Panc1 (cell line): Measurements from ENCODE around the gene ALG5. TPM values are rescaled to one million over a fixed set of nuclear protein-coding genes. Genes with fewer than 3 reads are reported as not detected.

Source experiments
- ATAC-seq: fragments of 200-7000 bp; cut with Tn5 transposase; 2 replicates; pipeline ENCODE4 v1.9.1; 2020; ENCODE audit warnings: mild to moderate bottlenecking, moderate library complexity
- BruUV-seq: library from RNA; stranded (reverse); fragments of 400-500 nt; replicated peaks from 2 replicates; lab custom pipeline; 2021; lab: Mats Ljungman, UMichigan
- CTCF ChIA-PET: fragments of 300-600 bp; sonication (Branson Sonifier 250); formaldehyde crosslinking; loops from one replicate; lab custom pipeline; 2022; ENCODE audit warnings: antibody characterized with exemption; lab: Charles Lee
- POLR2A ChIA-PET: fragments of 300-600 bp; sonication (Branson Sonifier 250); formaldehyde crosslinking; loops from one replicate; lab custom pipeline; 2022; ENCODE audit warnings: antibody characterized with exemption; lab: Charles Lee
- DNase-seq: peaks from one replicate; pipeline ENCODE4 v3.0.0-alpha.2; 2010; ENCODE audit warnings: low read depth, low spot score
- H3K27ac ChIP-seq: 2 replicates; pipeline ENCODE4 v1.5.1; 2011; ENCODE audit warnings: mild to moderate bottlenecking, low read length, inconsistent platforms
- H3K27me3 ChIP-seq: fragments of 200-500 bp; sonication (Bioruptor generic); 2 replicates; pipeline ENCODE4 v1.6.0; 2014; ENCODE audit warnings: low read length, inconsistent platforms; ENCODE audit not compliant: control insufficient read depth, insufficient read depth
- H3K36me3 ChIP-seq: fragments of 200-500 bp; sonication (Bioruptor generic); 2 replicates; pipeline ENCODE4 v1.5.1; 2014; ENCODE audit warnings: inconsistent platforms, mild to moderate bottlenecking, low read length, moderate library complexity; ENCODE audit not compliant: control insufficient read depth, insufficient read depth
- H3K4me1 ChIP-seq: 2 replicates; pipeline ENCODE4 v1.5.1; 2011; ENCODE audit warnings: inconsistent platforms, mild to moderate bottlenecking, low read length, moderate library complexity; ENCODE audit not compliant: control insufficient read depth, insufficient read depth
- H3K4me3 ChIP-seq, 2 experiments: 2 replicates each; pipeline ENCODE4 v1.5.1; 2011 to 2012; ENCODE audit warnings: low read depth in 2 of 2, low read length in 2 of 2, mild to moderate bottlenecking in 2 of 2, inconsistent platforms in 1 of 2, moderate library complexity in 1 of 2
- H3K9me3 ChIP-seq: fragments of 200-500 bp; sonication (Bioruptor generic); 2 replicates; pipeline ENCODE4 v1.5.1; 2014; ENCODE audit warnings: low read depth, mild to moderate bottlenecking, inconsistent platforms, low read length, moderate library complexity; ENCODE audit not compliant: control insufficient read depth, insufficient read depth
- CTCF ChIP-seq: fragments of 450-650 bp; IDR thresholded peaks from 2 replicates; pipeline ENCODE4 v1.5.1; 2017; ENCODE audit warnings: mild to moderate bottlenecking
- POLR2AphosphoS5 ChIP-seq: IDR thresholded peaks from 2 replicates; pipeline ENCODE4 v1.6.1; 2012; ENCODE audit warnings: mild to moderate bottlenecking, low read depth, low read length, moderate library complexity
- REST ChIP-seq, 2 experiments: IDR thresholded peaks; 2 replicates each; pipeline ENCODE4 v1.6.1; 2011 to 2012; ENCODE audit warnings: low read depth in 2 of 2, control low read depth in 1 of 2, low read length in 1 of 2, mild to moderate bottlenecking in 1 of 2, moderate library complexity in 1 of 2; ENCODE audit not compliant: insufficient read depth in 1 of 2
- SIN3A ChIP-seq: IDR thresholded peaks from 2 replicates; pipeline ENCODE4 v1.6.1; 2012; ENCODE audit warnings: low read depth, mild to moderate bottlenecking, low read length, moderate library complexity, borderline replicate concordance; ENCODE audit not compliant: insufficient read depth
- TCF7L2 ChIP-seq: IDR thresholded peaks from 2 replicates; pipeline ENCODE4 v1.6.1; 2011; ENCODE audit warnings: mild to moderate bottlenecking, low read depth, low read length, inconsistent platforms
- in situ Hi-C: cut with HindIII; loops from 2 replicates; pipeline ENCODE4 v1.10.0; 2016; ENCODE audit warnings: low sequenced_read_pairs, low pct_unique_long_range_greater_than_20kb
- intact Hi-C: fragments of 100-400 bp; cut with micrococcal nuclease; formaldehyde crosslinking; loops from one replicate; pipeline ENCODE4 v1.10.0; 2022; ENCODE audit not compliant: unreplicated experiment
- total RNA-seq: library from RNA; stranded (reverse); gene quantifications from one replicate; pipeline ENCODE4 v1.2.1, GENCODE V29; 2021; ENCODE audit not compliant: unreplicated experiment

The ALG5 gene
- total RNA-seq, 1 experiment from 2014 or later, result 19.3 TPM

- ATAC-seq, result no peak
- in situ Hi-C loops, result no loop called here
- DNase-seq, result no peak
- Histone ChIP-seq H3K4me3 (no peak overlapping the region), H3K36me3 (no peaks in the 10 kb centered on the region), H3K9me3 (no peaks in the 10 kb centered on the region), H3K27ac (no peak overlapping the region), H3K27me3 (no peaks in the 10 kb centered on the region), H3K4me1 (no peaks in the 10 kb centered on the region)
- no TSS peak for BruUV-seq
- ChIA-PET POLR2A (no interaction called here), CTCF (no interaction called here)
- intact Hi-C loops, result no loop called here
- TF ChIP-seq SIN3A, result no peak
- no peak for TF ChIP-seq CTCF
- TF ChIP-seq POLR2AphosphoS5, result no peak
- TF ChIP-seq TCF7L2, result no peak
- no peak for TF ChIP-seq REST (IDR thresholded peaks at IDR 0.05; ENCODE audit: insufficient read depth in 1 of 2, low read depth in 2 of 2, low read length in 1 of 2)
Observed at GRCh38 chr13:36912369-36912768, 86.8 kb downstream of the ALG5 start.

- Histone ChIP-seq H3K27me3 (no peaks in the 10 kb centered on the region), H3K4me3 (no peak overlapping the region), H3K9me3 (no peaks in the 10 kb centered on the region), H3K27ac (no peak overlapping the region), H3K36me3 (no peaks in the 10 kb centered on the region), H3K4me1 (no peaks in the 10 kb centered on the region)
- intact Hi-C loops (no loop called here), in situ Hi-C loops (no loop called here)
- TF ChIP-seq POLR2AphosphoS5 (no peak), CTCF (no peak), SIN3A (no peak), TCF7L2 (no peak), REST (IDR thresholded peaks at IDR 0.05; ENCODE audit: insufficient read depth in 1 of 2, low read depth in 2 of 2, low read length in 1 of 2) (no peak)
- no peak for ATAC-seq
- CTCF ChIA-PET, result no interaction called here
- no peak for DNase-seq
- POLR2A ChIA-PET, result no interaction called here
- BruUV-seq, result no TSS peak
Observed at GRCh38 chr13:36910545-36910944, 88.6 kb downstream of the ALG5 start.
